Fibroblast of villous mesenchyme (primary cell): ENCODE data around the gene SPACDR. TPM values are rescaled to one million over a fixed set of nuclear protein-coding genes. Genes with fewer than 3 reads are reported as not detected.
A peak's percentile ranks its signal among the peaks of the same experiment; 100 is the strongest.

Experiments used
- DNase-seq: peaks from one replicate; pipeline ENCODE4 v3.0.0-alpha.2; 2010; ENCODE audit warnings: low read depth
- H3K4me3 ChIP-seq: 2 replicates; pipeline ENCODE4 v1.5.1; 2011; ENCODE audit warnings: low read depth, mild to moderate bottlenecking, low read length
- CTCF ChIP-seq: IDR thresholded peaks from 2 replicates; pipeline ENCODE4 v1.5.1; 2012; ENCODE audit warnings: low read depth, mild to moderate bottlenecking, low read length; ENCODE audit not compliant: insufficient read depth
- total RNA-seq: library from RNA; depleted of rRNA; stranded (reverse); fragments of >200 nt; gene quantifications from 2 replicates; pipeline ENCODE4 v1.2.3, GENCODE V29; 2012

SPACDR gene
- total RNA-seq, 1 donor, result not detected

- H3K4me3 ChIP-seq, result no peak overlapping the region
- TF ChIP-seq CTCF, result no peak
- no peak for DNase-seq
Measured at GRCh38 chr7:100471021-100471420, 7.0 kb upstream of the SPACDR start.

GRCh38 chr7:100469227-100470044, 5.4 kb upstream of the SPACDR start:
- TF ChIP-seq CTCF, result peak; percentile 95
- peak; percentile 71 for DNase-seq
- no peak overlapping the region for H3K4me3 ChIP-seq

GRCh38 chr7:100467638-100468373, 3.7 kb upstream of the SPACDR start:
- H3K4me3 ChIP-seq, result no peak overlapping the region
- no peak for DNase-seq
- TF ChIP-seq CTCF, result no peak

- TF ChIP-seq CTCF, result no peak
- H3K4me3 ChIP-seq, result no peak overlapping the region
- no peak for DNase-seq
Measured at GRCh38 chr7:100466653-100467605, 2.9 kb upstream of the SPACDR start.

- peak; percentile 67 for DNase-seq
- peak; percentile 76 for TF ChIP-seq CTCF
- no peak overlapping the region for H3K4me3 ChIP-seq
Measured at GRCh38 chr7:100465702-100466311, 1.7 kb upstream of the SPACDR start.

GRCh38 chr7:100465299-100465698, 1.2 kb upstream of the SPACDR start:
- no peak overlapping the region for H3K4me3 ChIP-seq
- TF ChIP-seq CTCF, result no peak
- DNase-seq, result no peak
